Measurements from ENCODE around the gene CSMD2.
"Not testable (repeated sequence)": the region's sequence is repeated elsewhere in the genome, so short reads cannot be mapped to it uniquely, and the experiment has no call there.

Gene CSMD2

GRCh38 chr1:34052565-34052964 is 112.5 kb downstream of the CSMD2 start:
- DNase-seq (ENCODE audit: low read depth) = no peak

- DNase-seq (ENCODE audit: low read depth) = no peak
Observed at GRCh38 chr1:34050709-34051485, 114.1 kb downstream of the CSMD2 start.

- no peak for DNase-seq (ENCODE audit: low read depth)
Observed at GRCh38 chr1:34049994-34050393, 115.0 kb downstream of the CSMD2 start.

GRCh38 chr1:34049477-34049876 is 115.6 kb downstream of the CSMD2 start:
- no peak for DNase-seq (ENCODE audit: low read depth)

GRCh38 chr1:34037856-34038255 is 127.2 kb downstream of the CSMD2 start:
- DNase-seq (ENCODE audit: low read depth) = no peak

- no peak for DNase-seq (ENCODE audit: low read depth)
Observed at GRCh38 chr1:34037109-34037508, 127.9 kb downstream of the CSMD2 start.

GRCh38 chr1:34034036-34034435 is 131.0 kb downstream of the CSMD2 start:
- no peak for DNase-seq (ENCODE audit: low read depth)

GRCh38 chr1:34029954-34030353 is 135.1 kb downstream of the CSMD2 start:
- no peak for DNase-seq (ENCODE audit: low read depth)

- DNase-seq (ENCODE audit: low read depth) = no peak
Observed at GRCh38 chr1:34029515-34029914, 135.5 kb downstream of the CSMD2 start.

- no peak for DNase-seq (ENCODE audit: low read depth)
Observed at GRCh38 chr1:34028381-34029055, 136.5 kb downstream of the CSMD2 start.

GRCh38 chr1:34025675-34026074 is 139.4 kb downstream of the CSMD2 start:
- DNase-seq (ENCODE audit: low read depth) = no peak

- DNase-seq (ENCODE audit: low read depth) = no peak
Observed at GRCh38 chr1:34024485-34024884, 140.5 kb downstream of the CSMD2 start.

- no peak for DNase-seq (ENCODE audit: low read depth)
Observed at GRCh38 chr1:34019741-34020552, 145.1 kb downstream of the CSMD2 start.

- no peak for DNase-seq (ENCODE audit: low read depth)
Observed at GRCh38 chr1:34018285-34018684, 146.7 kb downstream of the CSMD2 start.

- DNase-seq (ENCODE audit: low read depth) = not testable (repeated sequence)
Observed at GRCh38 chr1:34016281-34016680, 148.7 kb downstream of the CSMD2 start.

GRCh38 chr1:34013958-34014737 is 150.9 kb downstream of the CSMD2 start:
- DNase-seq (ENCODE audit: low read depth) = no peak

GRCh38 chr1:34013136-34013535 is 151.9 kb downstream of the CSMD2 start:
- DNase-seq (ENCODE audit: low read depth) = no peak

GRCh38 chr1:34009340-34009985 is 155.6 kb downstream of the CSMD2 start:
- DNase-seq (ENCODE audit: low read depth) = no peak

- no peak for DNase-seq (ENCODE audit: low read depth)
Observed at GRCh38 chr1:34007760-34008159, 157.3 kb downstream of the CSMD2 start.

GRCh38 chr1:34005309-34005708 is 159.7 kb downstream of the CSMD2 start:
- DNase-seq (ENCODE audit: low read depth) = no peak

- no peak for DNase-seq (ENCODE audit: low read depth)
Observed at GRCh38 chr1:34002810-34003209, 162.2 kb downstream of the CSMD2 start.

All from ELR (cell line).